ENCODE data around the gene SLC6A16. TPM values are rescaled to one million over a fixed set of nuclear protein-coding genes. Genes with fewer than 3 reads are reported as not detected.

The SLC6A16 gene
- total and polyA plus RNA-seq, 2 experiments from 2014 or later = 0.27 TPM

DNA sequence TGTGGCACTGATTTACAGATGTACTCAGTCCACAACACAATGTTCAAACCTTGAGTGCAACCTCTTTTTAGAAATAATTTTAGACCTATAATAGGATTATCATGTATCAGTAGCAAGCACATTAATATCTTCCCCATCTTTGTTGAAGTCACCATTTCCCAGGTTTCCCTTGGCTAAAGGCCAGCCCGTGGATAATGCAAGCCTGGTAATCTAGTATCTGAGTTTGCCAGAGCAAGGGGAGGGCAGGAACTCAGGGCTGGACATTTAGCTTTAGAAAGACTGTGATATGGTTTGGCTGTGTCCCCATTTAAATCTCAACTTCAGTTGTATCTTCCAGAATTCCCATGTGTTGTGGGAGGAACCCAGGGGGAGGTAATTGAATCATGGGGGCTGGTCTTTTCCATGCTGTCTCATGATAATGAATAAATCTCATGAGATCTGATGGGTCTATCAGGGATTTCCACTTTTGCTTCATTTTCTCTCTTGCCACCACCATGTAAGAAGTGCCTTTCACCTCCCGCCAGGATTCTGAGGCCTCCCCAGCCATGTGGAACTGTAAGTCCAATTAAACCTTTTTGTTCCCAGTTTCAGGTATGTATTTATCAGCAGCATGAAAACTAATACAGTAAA, 37.7 kb downstream of the SLC6A16 start:
- TF ChIP-seq EZH2phosphoT487 (IDR thresholded peaks at IDR 0.05; ENCODE audit: low read depth, severe bottlenecking, unreplicated experiment) = no peak
- no peak for TF ChIP-seq EZH2 (IDR thresholded peaks at IDR 0.05; ENCODE audit: borderline replicate concordance)
- H3K4me3 ChIP-seq = no peak overlapping the region
- 25% methylated on average over 2 of the region's 2 CpGs for WGBS (ENCODE audit: low lambda C conversion rate, missing lambda C conversion rate)
- no peak overlapping the region for H3K4me2 ChIP-seq
- H2AFZ ChIP-seq = no peak overlapping the region
- no peaks in the 10 kb centered on the region for H3K36me3 ChIP-seq (replicated peaks; ENCODE audit: insufficient read depth, low read depth)
- no peak overlapping the region for H3K27ac ChIP-seq
- no peak for DNase-seq (ENCODE audit: low spot score)
- no peaks in the 10 kb centered on the region for H3K9me3 ChIP-seq (ENCODE audit: low read depth)
- no peaks in the 10 kb centered on the region for H4K20me1 ChIP-seq (ENCODE audit: insufficient read depth, poor library complexity, severe bottlenecking)
- H3K27me3 ChIP-seq = no peaks in the 10 kb centered on the region
- no peaks in the 10 kb centered on the region for H3K4me1 ChIP-seq (ENCODE audit: insufficient read depth)
- no peaks in the 10 kb centered on the region for H3K9me2 ChIP-seq (replicated peaks; ENCODE audit: insufficient read depth)
- H3K79me2 ChIP-seq = no peaks in the 10 kb centered on the region

- H2AFZ ChIP-seq = no peak overlapping the region
- TF ChIP-seq EZH2phosphoT487 (IDR thresholded peaks at IDR 0.05; ENCODE audit: low read depth, severe bottlenecking, unreplicated experiment) = no peak
- TF ChIP-seq EZH2 (IDR thresholded peaks at IDR 0.05; ENCODE audit: borderline replicate concordance) = no peak
- TF ChIP-seq CTCF (IDR thresholded peaks at IDR 0.05; ENCODE audit: poor library complexity) = no peak
- H3K9me3 ChIP-seq (ENCODE audit: low read depth) = no peaks in the 10 kb centered on the region
- H3K79me2 ChIP-seq = no peaks in the 10 kb centered on the region
- no peak overlapping the region for H3K4me2 ChIP-seq
- H4K20me1 ChIP-seq (ENCODE audit: insufficient read depth, poor library complexity, severe bottlenecking) = no peaks in the 10 kb centered on the region
- no peaks in the 10 kb centered on the region for H3K9me2 ChIP-seq (replicated peaks; ENCODE audit: insufficient read depth)
- no peak overlapping the region for H3K4me3 ChIP-seq
- DNase-seq (ENCODE audit: low spot score) = no peak
- H3K27me3 ChIP-seq = no peaks in the 10 kb centered on the region
- WGBS (ENCODE audit: low lambda C conversion rate, missing lambda C conversion rate) = 81% methylated on average over 13 of the region's 13 CpGs
- H3K36me3 ChIP-seq (replicated peaks; ENCODE audit: insufficient read depth, low read depth) = no peaks in the 10 kb centered on the region
- H3K4me1 ChIP-seq (ENCODE audit: insufficient read depth) = no peaks in the 10 kb centered on the region
- no peak overlapping the region for H3K27ac ChIP-seq
Measured at GRCh38 chr19:49282184-49282583, 42.8 kb downstream of the SLC6A16 start.

DNA sequence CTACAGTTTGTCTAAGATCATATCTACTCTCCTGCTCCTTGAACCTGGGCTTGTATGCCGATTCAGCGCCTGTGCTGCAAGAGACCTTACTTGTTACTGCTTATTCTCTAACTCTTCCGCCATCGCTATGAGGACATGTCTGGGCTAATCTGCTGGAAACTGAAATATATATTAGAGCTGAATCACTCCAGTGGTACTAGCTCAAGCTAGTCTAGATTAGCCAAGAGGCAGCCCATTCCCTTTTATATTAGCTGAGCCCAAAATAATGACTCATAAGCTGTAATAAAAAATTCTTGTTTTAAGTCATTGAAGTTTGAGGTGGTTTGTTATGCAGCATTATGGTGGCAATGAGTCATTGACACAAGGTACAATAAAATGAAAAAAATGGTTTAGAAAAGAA, 52.8 kb downstream of the SLC6A16 start:
- DNase-seq (ENCODE audit: low spot score) = no peak
- Histone ChIP-seq H3K36me3 (replicated peaks; ENCODE audit: insufficient read depth, low read depth) (no peaks in the 10 kb centered on the region), H3K4me2 (no peak overlapping the region), H3K4me3 (no peak overlapping the region), H3K4me1 (ENCODE audit: insufficient read depth) (no peaks in the 10 kb centered on the region), H3K9me2 (replicated peaks; ENCODE audit: insufficient read depth) (no peaks in the 10 kb centered on the region), H3K27me3 (no peaks in the 10 kb centered on the region), H3K27ac (no peak overlapping the region), H2AFZ (no peak overlapping the region), H3K79me2 (no peaks in the 10 kb centered on the region), H4K20me1 (ENCODE audit: insufficient read depth, poor library complexity, severe bottlenecking) (no peaks in the 10 kb centered on the region), H3K9me3 (ENCODE audit: low read depth) (no peaks in the 10 kb centered on the region)
- 93% methylated on average over 4 of the region's 4 CpGs for WGBS (ENCODE audit: low lambda C conversion rate, missing lambda C conversion rate)
- no peak for TF ChIP-seq CTCF (IDR thresholded peaks at IDR 0.05; ENCODE audit: poor library complexity)

DNA sequence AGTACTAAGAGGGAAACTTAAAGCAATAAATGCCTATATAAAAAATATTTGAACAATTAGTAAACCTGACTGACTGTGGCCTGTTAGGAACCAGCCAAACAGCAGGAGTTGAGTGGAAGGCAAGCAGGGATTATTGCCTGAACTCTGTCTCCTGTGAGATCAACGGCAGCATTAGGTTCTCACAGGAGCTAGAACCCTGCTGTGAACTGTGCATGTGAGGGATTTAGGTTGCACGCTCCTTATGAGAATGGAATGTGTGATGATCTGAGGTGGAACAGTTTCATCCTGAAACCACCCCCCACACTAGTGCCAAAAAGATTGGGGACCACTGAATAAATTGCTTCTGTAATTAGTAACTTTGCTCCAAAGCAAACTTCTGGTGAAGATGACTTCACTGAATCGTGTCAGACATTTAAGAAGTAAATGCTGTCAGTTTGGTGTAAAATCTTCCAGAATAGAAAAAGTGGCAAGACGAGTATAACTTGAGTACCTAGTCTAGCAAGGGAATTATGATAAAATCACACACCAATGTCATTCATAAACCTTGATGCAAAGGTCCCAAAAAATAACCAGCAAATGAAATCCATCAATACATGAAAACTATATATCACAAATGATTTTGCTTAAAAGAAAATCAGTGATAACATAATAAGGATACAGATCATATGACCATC, 53.8 kb downstream of the SLC6A16 start:
- no peak for DNase-seq (ENCODE audit: low spot score)
- no peak overlapping the region for H3K4me3 ChIP-seq
- no peak overlapping the region for H2AFZ ChIP-seq
- H3K9me2 ChIP-seq (replicated peaks; ENCODE audit: insufficient read depth) = no peaks in the 10 kb centered on the region
- 76% methylated on average over 4 of the region's 4 CpGs for WGBS (ENCODE audit: low lambda C conversion rate, missing lambda C conversion rate)
- no peak overlapping the region for H3K27ac ChIP-seq
- no peaks in the 10 kb centered on the region for H3K79me2 ChIP-seq
- no peaks in the 10 kb centered on the region for H4K20me1 ChIP-seq (ENCODE audit: insufficient read depth, poor library complexity, severe bottlenecking)
- no peaks in the 10 kb centered on the region for H3K4me1 ChIP-seq (ENCODE audit: insufficient read depth)
- no peaks in the 10 kb centered on the region for H3K36me3 ChIP-seq (replicated peaks; ENCODE audit: insufficient read depth, low read depth)
- no peaks in the 10 kb centered on the region for H3K9me3 ChIP-seq (ENCODE audit: low read depth)
- no peak overlapping the region for H3K4me2 ChIP-seq
- TF ChIP-seq EZH2phosphoT487 (IDR thresholded peaks at IDR 0.05; ENCODE audit: low read depth, severe bottlenecking, unreplicated experiment) (no peak), CTCF (IDR thresholded peaks at IDR 0.05; ENCODE audit: poor library complexity) (no peak), EZH2 (IDR thresholded peaks at IDR 0.05; ENCODE audit: borderline replicate concordance) (no peak)
- no peaks in the 10 kb centered on the region for H3K27me3 ChIP-seq

Data from hepatocyte (in vitro differentiated cells).